Right kidney (tissue), 1 donor: ENCODE results near the gene KPNB1.

Experiments
- DNase-seq: peaks from one replicate; pipeline ENCODE4 v3.0.0-alpha.2; 2016

The KPNB1 gene

DNA sequence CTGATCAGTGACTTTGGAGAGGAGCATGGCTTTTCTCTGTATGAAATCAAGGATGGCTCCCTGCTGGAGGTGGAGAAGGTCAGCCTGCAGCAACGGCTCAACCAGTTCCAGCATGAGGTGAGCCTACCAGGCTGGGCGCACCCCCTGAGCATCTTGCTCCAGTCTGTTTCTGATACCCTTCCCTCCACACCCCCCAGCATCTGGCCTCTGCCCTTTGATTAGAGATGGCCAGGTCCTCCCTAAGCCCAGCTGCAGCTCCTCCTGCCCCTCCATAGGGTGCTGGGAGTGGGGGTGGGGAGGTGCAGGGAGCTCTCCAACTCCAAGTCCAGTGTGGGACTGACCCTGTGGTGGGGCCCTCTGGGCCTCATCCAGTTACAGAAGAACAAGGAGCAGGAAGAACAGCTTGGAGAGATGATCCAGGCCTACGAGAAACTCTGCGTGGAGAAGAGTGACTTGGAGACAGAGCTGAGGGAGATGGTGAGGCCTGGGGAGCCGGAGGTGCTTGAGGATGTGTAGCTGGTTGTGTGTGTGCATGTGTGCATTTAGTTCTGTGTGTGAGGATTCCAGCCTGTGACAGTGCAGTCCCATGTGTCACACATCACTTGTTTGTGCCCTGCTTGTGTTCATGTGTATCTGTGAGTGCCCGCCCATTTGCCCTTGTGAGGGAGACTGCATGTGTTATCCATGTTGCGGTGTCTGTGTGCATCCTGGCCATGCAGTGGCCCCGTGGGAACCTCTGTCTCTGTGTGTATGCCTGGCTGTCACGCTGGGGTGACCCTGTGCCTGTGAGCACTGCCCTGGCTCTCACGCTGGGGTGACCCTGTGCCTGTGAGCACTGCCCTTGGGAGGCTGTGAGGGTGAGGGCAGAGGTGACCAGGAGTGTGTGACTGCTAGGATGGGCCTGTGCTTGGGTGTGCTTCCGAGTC lies 47.3 kb downstream of the KPNB1 start:
- no peak for DNase-seq

DNA sequence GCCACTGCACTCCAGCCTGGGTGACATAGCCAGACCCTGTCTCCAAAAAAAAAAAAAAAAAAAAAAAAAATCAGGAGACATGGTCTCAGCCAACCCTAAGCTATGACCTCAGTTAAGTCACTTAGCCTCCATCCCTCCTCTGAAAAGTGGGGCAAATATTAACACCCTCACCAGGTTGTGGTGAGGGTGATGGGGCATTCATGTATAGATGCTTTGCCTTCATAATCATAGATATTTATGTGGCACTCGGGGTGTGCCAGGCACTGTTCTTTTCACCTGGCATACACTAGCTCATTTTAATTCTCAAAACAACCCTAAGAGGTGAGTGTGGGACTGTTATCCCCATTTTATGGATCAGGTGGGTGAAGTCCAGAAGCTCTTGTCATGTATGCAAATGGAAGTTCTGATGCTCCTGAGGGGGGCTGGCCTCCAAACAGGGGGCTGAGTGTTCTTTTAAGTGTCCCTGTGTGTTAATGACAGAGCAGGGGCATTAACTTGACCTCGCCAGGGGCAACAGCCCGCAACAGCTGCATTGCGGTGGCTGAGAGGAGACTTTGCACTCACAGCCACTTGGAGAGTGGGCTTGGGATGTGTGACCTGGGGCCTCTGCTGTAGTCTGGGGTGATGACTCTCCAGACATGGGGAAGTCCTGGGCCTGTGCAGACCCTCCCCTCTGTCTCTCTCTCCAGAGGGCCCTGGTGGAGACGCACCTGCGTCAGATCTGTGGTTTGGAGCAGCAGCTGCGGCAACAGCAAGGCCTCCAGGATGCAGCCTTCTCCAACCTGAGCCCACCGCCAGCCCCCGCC lies 48.4 kb downstream of the KPNB1 start:
- DNase-seq: no peak

DNA sequence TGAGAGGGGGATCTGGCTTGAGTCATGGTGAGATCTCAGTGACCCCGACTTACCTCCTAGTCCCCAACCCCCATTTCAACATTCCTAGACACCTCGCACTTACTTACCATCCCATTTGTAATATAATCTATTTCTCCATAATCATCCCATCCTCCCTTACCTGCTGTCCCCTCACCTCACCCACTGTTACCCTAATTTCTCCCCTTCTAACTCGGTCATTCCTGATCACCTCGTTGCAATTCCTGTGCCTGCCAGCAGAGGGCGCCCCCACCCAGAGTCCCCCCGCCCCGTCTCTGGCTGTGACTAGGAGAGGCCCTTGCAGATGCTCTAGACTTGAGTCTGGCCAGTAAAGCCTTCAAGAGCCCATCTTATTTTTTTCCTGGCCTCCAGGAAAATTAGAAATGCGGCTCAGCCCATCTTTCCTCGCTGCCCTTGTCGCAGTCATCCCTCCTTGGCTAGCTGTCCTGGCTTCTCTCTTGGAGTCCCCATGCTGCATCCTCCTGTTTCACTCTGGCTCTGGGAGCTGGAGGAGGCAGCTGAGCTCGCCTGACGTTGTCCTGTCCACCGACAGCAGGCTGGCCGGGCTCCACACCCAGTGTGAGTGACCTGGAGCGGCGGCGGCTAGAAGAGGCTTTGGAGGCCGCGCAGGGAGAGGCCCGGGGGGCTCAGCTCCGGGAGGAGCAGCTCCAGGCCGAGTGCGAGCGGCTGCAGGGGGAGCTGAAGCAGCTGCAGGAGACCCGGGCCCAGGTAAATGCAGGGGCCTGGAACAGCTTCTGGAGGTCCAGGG lies 49.2 kb downstream of the KPNB1 start:
- DNase-seq: no peak

DNA sequence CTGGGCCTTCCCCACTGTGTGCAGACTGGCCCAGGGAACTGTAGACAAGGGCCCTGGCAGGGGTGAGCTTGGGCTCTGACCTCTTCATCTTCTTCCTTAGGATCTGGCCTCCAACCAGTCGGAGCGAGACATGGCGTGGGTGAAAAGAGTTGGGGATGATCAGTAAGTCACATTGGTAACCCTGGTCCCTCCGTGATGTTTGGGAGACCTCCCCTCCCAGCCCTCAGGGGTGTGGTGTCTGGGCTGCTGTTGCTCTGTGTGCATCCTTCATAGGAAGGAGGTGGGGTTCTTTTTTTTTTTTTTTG lies 49.8 kb downstream of the KPNB1 start:
- no peak for DNase-seq

DNA sequence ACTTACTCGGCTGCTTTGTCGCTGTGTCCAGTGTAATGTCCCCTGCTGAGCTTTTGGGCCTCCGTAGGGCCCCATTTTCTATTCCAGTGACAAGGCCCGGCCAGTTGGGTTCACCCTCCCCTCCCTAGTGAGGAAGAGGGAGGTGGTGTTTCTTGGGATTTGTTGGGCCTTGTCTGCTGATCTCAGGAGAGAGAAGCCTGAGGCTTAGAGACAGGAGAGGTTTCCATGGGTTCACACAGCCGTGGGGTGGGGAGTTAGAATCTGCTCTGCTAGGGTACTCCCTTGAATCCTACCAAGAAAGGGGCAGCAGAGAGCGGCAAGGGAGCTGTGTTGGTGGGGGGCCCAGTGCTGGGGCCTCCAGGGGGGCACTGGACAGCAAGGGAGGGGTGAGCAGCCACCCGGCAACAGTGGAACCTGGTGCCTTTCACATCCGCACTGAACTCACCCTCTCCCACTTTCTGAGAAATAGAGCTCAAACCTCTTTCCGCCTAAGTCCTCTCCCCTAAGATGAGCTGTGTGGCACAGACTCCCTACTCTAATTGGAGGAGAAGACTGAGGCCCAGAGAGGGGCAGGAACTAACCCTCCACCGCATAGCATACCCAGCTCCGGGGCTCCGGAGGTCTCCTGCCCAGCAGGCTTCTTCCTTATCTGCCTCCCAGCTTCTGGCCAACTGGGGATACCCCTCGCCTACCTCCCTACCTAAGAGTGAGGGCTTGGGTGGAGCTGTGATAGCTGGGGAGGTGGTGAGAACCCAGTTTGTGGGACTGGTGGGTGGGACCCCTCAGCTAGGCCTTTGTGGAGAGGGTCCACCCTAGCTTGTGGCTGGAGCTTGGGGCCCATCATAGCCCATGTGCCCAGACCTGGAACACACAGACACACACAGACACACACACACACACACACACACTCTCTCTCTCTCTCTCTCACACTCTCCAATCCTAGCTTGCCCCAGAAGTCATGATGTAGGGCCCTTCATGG lies 51.0 kb downstream of the KPNB1 start:
- no peak for DNase-seq

DNA sequence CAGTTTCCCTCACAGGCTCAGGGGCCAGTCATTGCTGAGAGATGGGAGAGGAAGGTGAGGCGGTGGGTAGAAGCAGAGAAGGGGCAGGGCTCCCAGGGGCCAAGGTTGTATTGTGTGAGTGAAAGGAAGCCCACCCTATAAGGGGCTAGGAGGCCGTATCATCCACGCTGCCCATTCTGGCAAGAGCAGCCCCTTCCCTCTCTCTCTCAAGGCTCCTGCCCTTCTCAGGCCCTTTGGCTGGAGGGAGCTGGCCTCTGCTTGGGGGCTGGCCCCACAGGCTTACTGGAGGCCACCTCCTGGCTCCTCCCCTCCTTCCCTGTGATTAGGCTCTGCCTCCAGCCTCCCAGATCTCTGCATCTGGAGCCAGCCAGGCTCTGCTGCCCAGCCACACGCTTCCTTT lies 51.9 kb downstream of the KPNB1 start:
- no peak for DNase-seq

DNA sequence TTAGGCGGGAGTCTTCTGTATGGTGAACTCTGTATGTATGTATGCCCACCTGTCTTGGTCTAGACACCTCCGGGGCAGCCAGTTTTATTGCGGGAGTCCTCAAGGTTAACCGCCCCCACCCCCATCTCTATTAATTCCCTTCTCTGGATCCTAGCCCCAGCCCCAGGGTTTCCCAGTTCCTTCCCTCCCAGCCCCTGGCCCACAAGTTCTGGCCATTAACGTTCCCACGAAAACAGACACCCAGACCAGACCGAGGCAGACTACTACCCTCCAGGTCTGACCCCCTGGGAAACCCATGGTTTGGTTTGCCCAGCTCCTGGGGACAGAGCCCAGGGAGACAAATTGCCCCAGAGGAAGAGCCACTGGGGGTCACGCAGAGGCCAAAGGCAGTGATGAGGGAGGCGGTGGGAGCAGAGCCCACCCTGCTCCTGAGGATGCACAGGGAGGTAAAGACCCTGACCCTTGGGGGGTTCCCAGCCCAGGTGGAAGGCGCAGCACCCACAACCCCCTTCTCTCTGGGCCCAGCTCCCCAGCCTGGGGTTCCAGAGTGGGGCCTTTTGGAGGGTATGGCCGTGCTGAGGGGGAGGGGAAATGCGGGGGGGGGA lies 52.8 kb downstream of the KPNB1 start:
- DNase-seq: no peak

DNA sequence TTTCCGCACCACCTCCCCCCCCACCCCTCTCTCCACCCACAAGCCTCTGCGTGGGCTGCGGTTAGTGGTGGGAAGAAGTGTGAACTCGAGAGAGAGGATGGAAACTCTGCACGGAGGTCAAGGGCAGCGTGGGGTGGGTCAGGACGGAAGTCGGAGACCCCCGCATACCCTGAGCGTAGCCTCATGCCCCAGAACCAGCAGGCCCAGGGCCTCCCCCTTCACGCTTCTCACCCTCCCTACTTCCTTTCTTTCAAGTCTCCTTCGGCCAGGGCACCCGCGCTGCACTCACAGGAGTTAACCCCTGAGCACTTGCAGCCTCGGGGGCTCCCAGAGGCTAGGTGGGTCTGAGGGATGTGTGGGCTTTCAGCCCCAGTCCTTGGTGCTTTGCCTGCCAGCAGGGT lies 53.5 kb downstream of the KPNB1 start:
- no peak for DNase-seq

DNA sequence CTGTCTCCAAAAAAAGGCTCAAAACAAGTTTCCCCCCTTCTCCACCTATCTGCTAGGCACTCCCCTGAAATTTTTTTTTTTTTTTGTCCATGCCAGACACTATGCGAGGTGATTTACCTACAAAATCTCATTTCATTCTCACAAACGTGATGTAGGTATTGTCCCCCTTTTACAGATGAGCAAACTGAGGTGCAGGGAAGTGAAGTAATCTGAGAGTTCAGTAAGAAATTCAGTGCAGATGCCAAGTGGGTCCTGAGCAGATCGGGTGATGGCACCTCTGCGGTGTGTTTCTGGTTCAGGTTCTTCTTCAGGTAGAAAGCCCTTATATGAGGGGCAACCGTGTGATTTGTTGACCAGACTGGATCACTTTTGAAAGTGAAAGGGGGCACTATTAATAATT lies 54.0 kb downstream of the KPNB1 start:
- no peak for DNase-seq

DNA sequence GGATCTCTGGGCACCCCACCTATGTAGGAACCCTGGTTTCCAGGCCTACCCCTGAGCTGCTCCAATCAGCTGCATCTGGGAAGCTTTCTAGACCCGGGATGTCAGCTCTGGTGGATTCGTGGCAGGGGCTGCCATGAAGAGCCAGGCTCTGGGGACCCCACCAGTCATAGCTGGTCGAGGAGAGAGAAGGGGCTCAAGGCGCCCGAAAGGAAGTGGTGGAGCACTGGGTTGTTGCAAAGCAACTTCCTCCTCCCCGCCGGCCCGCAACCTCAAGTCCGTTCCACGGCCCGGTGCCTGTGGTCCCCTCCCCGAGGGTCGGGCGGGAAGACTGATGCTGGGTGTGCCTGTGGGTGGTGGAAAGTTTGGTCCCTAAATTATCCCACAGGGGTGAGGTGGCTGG lies 54.4 kb downstream of the KPNB1 start:
- DNase-seq: no peak

DNA sequence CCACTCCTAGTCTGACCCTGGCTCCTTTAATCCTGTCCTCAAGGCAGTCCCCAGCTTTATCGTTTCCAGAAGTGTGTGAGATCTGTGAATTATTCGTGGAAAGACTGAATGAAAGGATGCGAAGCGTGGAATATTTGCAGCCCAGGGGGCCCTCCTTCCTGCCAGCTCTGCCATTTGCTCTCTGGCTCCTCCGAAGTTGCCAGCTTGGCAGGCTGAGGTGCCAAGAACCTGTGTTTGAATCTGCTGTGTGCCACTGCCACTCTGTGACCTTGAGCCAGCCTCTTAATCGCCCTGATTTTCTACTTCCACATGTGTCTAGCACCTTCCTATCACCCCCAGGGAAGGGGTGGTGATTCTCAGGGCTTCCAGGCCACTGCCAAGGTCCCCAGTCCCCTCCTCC lies 55.0 kb downstream of the KPNB1 start:
- no peak for DNase-seq

DNA sequence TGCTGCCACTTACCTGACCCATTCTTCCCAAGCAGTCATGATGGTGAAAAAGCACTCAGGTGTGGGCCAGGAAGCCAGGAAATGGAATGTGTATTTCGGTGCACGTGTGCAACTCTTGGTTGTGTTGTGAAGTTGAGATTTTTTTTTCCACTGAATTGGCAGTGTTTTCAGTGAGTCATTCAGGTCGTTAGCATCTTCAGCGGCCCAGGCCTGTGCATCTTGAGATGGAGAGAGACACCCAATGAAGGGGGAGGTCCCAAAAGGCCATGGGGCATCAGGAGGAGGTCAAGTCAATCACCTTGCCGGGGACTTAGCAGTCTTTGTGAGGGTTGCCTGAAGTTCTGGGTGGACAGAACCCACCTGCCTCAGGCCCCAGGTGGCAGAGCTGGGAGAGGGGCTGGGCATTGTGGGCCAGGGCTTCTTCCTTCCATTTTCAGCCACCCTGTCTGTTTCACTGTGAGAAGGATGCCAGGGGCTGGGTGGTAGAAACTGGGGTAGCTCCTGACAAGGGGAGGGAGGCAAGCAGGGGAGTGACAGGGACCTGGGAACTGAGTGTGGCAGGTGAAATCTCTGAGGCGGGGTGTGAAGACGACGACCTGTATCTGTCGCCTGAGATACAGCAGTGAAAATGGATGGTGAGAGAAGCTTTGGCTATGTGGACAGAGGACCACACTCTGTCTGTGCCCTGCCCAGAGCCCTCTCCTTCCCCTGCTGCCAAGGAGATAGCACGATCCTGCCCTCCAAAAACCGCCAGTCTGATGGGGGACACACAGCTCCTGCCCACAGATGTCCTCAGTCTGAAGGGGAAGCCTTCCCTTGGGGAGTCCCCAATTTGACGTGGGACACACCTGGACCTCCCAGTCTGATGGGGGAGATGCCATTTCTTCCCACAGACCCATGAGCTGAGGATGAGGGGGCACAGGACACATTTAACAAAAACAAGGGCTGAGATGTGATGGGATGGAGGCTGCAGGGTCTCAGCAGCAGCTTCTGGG lies 56.1 kb downstream of the KPNB1 start:
- DNase-seq: no peak

DNA sequence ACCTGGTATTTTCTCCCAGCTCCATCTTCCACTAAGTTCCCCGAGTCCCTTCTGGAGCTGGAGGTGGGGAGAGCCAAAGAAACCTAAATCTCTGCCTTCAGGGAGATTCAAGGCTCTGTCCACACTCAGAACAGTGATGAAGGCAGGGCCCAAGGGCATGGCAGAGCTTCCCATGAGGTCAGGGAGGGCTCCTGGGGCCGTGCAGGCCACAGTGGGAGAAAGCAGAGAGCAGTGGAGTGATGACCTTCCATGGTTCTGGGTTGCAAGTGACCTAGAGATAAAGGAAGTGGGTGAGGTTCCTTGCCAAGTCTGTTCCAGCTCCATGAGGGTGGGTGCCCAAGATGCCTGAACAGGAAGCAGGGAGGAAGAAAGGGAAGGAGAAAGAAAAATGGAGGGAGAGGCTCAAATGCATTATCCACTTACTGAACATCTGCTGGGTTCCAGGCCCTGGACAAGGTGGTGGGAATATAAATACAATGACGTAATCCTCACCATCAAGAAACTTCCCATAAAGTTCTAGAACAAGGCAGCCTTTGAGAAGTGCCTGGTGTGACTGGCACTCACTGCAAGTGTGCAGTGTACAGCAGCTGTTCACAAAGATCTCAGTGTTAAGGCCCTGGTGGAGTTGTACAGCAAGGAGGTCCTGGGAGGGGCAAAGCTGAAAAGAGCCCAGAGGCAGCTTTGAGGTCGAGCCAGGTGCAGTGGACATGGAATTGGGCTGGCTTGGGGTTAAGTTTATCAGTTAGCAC lies 57.5 kb downstream of the KPNB1 start:
- no peak for DNase-seq

DNA sequence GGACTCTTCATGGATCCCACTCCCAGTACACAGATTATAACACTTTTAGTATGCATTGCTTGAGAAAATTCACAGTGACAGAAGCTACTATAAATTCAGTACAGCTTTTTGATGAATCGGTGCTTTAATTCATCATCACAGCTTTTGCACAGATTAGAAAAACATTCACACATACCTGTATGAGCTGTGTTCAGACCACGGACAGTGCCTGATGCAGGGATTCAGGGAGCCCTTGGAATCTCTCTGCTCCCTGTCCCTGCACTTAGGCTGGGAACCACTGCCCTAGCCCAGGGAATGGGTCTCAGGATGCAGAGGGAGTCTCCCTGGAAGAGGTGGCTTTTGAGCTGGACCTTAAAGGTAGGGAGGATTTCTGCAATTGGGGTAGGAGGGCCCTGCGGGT lies 58.2 kb downstream of the KPNB1 start:
- DNase-seq: no peak

DNA sequence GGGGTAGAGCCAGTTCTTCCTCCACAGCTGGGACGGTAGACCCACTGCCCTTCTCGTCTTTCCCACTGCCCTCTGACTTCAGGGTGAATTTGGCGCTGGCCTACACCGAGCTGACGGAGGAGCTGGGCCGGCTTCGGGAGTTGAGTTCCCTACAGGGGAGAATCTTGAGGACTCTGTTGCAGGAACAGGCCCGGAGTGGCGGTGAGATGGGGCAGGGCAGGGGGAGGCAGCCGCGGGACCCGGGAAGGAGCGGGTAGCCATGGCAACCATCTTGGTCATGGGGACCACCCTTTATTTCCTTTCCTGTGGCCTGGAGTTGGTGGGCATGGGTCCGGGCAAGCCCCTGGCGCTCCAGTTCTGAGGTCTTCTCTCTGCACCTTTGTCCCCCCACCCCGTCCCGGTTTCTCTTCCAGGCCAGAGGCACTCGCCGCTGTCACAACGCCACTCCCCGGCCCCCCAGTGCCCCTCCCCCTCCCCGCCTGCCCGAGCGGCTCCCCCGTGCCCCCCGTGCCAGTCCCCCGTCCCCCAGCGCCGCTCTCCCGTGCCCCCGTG lies 58.7 kb downstream of the KPNB1 start:
- DNase-seq: no peak

DNA sequence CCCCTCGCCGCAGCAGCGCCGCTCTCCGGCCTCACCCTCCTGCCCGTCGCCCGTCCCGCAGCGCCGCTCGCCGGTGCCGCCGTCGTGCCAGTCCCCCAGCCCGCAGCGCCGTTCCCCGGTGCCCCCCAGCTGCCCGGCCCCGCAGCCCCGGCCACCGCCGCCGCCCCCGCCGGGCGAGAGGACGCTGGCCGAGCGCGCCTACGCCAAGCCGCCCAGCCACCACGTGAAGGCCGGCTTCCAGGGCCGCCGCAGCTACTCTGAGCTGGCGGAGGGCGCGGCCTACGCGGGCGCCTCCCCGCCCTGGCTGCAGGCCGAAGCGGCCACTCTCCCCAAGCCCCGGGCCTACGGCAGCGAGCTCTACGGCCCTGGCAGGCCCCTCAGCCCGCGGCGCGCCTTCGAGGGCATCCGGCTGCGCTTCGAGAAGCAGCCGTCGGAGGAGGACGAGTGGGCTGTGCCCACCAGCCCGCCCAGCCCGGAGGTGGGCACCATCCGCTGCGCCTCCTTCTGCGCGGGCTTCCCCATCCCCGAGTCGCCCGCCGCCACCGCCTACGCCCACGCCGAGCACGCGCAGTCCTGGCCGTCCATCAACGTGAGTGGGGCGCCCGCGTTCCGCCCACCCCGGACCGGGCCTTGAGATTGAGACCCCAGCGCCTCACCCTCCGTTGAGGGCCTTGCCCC lies 59.3 kb downstream of the KPNB1 start:
- no peak for DNase-seq

DNA sequence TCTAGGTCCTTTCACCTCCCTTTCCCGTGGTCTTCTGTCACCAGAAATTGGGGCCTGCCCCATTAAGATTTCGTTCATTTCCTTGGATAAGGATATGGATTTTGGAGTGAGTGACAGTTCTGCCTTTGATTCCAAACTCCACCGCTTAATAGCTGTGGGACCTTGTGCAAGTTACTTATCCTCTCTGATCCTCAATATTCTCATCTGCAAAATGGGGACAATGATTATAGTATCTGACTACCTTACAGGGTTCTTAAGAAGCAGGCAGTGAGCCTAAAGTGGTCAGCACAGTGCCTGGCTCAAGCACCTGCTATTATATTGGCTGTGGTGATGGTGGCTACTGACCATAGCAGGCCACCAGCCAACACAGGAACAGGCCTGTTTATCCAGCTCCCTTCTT lies 59.9 kb downstream of the KPNB1 start:
- no peak for DNase-seq

DNA sequence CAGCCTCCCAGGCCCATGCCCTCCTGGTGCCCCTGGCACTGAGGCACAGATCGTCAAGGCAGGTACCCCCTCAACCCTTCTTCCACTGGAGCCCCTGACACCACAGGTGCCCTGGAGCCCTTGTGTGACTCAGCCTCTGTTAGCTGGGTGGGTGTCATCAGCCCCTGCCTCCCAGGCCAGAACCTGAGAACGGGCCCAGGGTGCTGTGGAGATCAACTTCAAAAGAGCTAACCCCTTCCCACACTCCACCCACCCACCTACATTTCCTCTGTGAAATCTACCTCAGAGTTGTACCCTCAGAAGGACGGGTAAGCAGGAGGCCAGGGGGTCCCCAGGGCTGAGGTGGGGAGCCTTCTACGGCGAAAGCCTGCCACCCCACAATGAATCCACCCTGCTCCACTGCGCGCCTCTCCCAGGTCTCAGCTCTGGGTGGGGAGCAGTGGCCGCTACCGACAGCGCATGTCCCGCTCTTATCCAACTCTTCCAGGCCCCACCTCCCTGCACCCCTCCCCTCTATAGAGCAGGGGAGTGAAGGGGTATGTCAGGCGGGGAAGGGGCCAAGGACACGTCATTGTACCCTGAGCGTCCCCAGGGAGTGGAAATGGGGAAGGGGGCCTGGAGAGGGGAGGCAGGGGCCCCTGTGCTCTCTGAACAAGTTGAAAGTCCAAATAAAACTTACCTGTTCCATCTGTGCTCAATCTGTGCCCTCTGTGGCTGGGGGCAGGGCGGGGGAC lies 61.8 kb downstream of the KPNB1 start:
- no peak for DNase-seq
